ENCODE measurements around the gene IQCH.

Gene IQCH

GRCh38 chr15:67533873-67534272 is 279.3 kb downstream of the IQCH start:
- Histone ChIP-seq H4K20me1 (ENCODE audit: insufficient read depth) (no peaks in the 10 kb centered on the region), H3K79me2 (ENCODE audit: insufficient read depth, low read depth) (no peaks in the 10 kb centered on the region), H3K4me1 (ENCODE audit: low read depth, poor library complexity, severe bottlenecking) (peaks cover 13% of the 10 kb centered on the region), H3K9ac (no peak overlapping the region), H3K27me3 (ENCODE audit: insufficient read depth, low read depth) (no peaks in the 10 kb centered on the region), H3K4me2 (no peak overlapping the region), H3K36me3 (ENCODE audit: insufficient read depth) (no peaks in the 10 kb centered on the region), H3K27ac (no peak overlapping the region), H3K4me3 (IDR thresholded peaks at IDR 0.05; ENCODE audit: insufficient read depth, low read depth, low read length) (no peak overlapping the region), H2AFZ (ENCODE audit: low read depth) (no peak overlapping the region)
- TF ChIP-seq CTCF (conservative IDR thresholded peaks at IDR 0.05; ENCODE audit: low read depth, low read length): no peak

DNA sequence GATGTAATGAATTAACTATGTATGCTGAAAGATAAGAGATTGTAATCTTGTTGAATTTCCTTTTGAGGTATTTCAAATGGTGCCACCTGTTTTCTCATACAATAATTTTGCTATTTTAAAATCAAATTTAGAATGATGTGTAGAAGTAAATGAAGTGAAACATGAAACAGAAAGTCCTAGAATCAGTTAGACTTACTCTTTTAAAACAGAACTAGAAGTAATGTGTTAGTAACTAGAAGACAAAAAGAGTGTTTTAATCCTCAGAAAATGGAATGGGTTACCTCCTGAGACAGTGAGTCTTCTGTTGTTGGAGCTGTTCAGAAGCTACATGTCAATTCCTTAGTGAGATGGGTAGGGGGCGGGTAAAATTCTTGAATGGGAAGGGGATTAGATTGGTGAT is 279.8 kb downstream of the IQCH start:
- Histone ChIP-seq H3K36me3 (ENCODE audit: insufficient read depth) (no peaks in the 10 kb centered on the region), H3K27me3 (ENCODE audit: insufficient read depth, low read depth) (no peaks in the 10 kb centered on the region), H3K79me2 (ENCODE audit: insufficient read depth, low read depth) (no peaks in the 10 kb centered on the region), H4K20me1 (ENCODE audit: insufficient read depth) (no peaks in the 10 kb centered on the region), H3K27ac (no peak overlapping the region), H3K9ac (no peak overlapping the region), H2AFZ (ENCODE audit: low read depth) (no peak overlapping the region), H3K4me2 (no peak overlapping the region), H3K4me1 (ENCODE audit: low read depth, poor library complexity, severe bottlenecking) (peaks cover 18% of the 10 kb centered on the region), H3K4me3 (IDR thresholded peaks at IDR 0.05; ENCODE audit: insufficient read depth, low read depth, low read length) (no peak overlapping the region)
- TF ChIP-seq CTCF (conservative IDR thresholded peaks at IDR 0.05; ENCODE audit: low read depth, low read length): no peak

- Histone ChIP-seq H2AFZ (ENCODE audit: low read depth) (no peak overlapping the region), H3K4me2 (no peak overlapping the region), H3K36me3 (ENCODE audit: insufficient read depth) (no peaks in the 10 kb centered on the region), H3K79me2 (ENCODE audit: insufficient read depth, low read depth) (no peaks in the 10 kb centered on the region), H3K9ac (no peak overlapping the region), H3K27me3 (ENCODE audit: insufficient read depth, low read depth) (no peaks in the 10 kb centered on the region), H3K4me1 (ENCODE audit: low read depth, poor library complexity, severe bottlenecking) (peaks cover 36% of the 10 kb centered on the region), H3K4me3 (IDR thresholded peaks at IDR 0.05; ENCODE audit: insufficient read depth, low read depth, low read length) (no peak overlapping the region), H4K20me1 (ENCODE audit: insufficient read depth) (no peaks in the 10 kb centered on the region), H3K27ac (no peak overlapping the region)
- TF ChIP-seq CTCF (conservative IDR thresholded peaks at IDR 0.05; ENCODE audit: low read depth, low read length): no peak
Observed at GRCh38 chr15:67537771-67538170, 283.2 kb downstream of the IQCH start.

DNA sequence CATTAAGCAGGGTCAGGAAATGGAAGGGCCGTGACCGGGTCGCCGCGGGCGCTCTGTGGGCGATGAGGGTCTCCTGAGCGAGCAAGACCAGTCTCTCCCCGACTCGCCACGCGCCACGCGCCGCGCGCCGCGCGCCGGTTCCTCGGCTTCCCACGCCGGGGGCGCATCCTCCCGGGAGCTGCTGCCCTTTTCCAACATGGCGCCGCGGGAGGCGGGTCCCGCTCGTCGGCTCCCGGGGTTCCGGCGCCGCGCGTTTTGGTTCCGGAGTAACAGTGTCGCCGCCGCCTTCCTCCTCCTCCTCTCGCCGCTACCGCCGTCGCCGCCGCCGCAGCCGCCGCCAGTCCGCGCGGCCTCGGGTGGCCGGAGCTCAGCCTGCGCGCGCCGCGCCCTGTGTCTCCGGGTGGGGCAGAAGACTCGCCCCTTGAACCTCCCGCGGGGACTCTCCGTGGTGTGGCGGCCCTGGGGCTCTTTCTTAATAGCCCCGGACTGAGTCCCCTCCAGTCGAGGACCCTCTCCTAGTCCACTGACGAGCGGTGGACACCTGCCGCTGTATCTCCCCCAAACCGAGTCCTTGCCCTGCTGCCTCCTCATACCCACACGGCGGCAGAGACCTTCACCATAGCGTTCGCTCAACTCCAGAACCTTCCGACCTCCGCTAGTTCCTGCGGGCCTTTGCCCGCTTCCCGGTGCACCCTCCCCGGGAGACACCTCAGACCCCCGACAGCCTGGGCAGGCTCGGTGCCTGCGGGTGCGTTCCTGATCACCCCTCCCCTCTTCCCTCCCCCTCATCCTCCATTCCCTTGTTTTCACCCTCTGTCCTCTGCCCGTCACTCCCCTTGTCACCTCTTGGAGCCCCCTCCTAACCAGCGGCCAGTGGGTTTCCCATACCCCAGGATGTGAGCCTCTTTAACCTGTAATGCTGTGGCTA is 288.1 kb downstream of the IQCH start, which contains the start of gene MAP2K5:
TSS of gene MAP2K5 (plus strand) at position 284 of the 928 bp plus-strand sequence. CDS start at position 917, 633 bp downstream.
- Histone ChIP-seq H4K20me1 (ENCODE audit: insufficient read depth) (no peaks in the 10 kb centered on the region), H3K4me1 (ENCODE audit: low read depth, poor library complexity, severe bottlenecking) (peaks cover 32% of the 10 kb centered on the region), H3K27me3 (ENCODE audit: insufficient read depth, low read depth) (no peaks in the 10 kb centered on the region), H3K9ac (peak within 1 kb of the TSS; percentile 76), H3K27ac (peak within 1 kb of the TSS; percentile 62), H3K4me2 (peak within 1 kb of the TSS; percentile 92), H3K79me2 (ENCODE audit: insufficient read depth, low read depth) (no peaks in the 10 kb centered on the region), H3K4me3 (IDR thresholded peaks at IDR 0.05; ENCODE audit: insufficient read depth, low read depth, low read length) (no peak within 1 kb of the TSS), H3K36me3 (ENCODE audit: insufficient read depth) (no peaks in the 10 kb centered on the region), H2AFZ (ENCODE audit: low read depth) (peak within 1 kb of the TSS; percentile 98)
- no peak for TF ChIP-seq CTCF (conservative IDR thresholded peaks at IDR 0.05; ENCODE audit: low read depth, low read length)

All from KMS-11 (cell line).